Aorta (tissue), 5 donors: ENCODE results near the gene TTLL7. TPM values are rescaled to one million over a fixed set of nuclear protein-coding genes. Genes with fewer than 3 reads are reported as not detected.
A peak's percentile ranks its signal among the peaks of the same experiment; 100 is the strongest.

Source experiments
- ATAC-seq: fragments of 200-7000 bp; cut with Tn5 transposase; one replicate; pipeline ENCODE4 v1.9.1; 2022; ENCODE audit warnings: moderate library complexity; ENCODE audit not compliant: low FRiP score
- DNase-seq, 2 donors: peaks; one replicate each; pipeline ENCODE4 v3.0.0-alpha.2; 2020
- H3K27ac ChIP-seq, 2 donors: one replicate each; pipeline ENCODE4 v1.5.1; 2013; ENCODE audit warnings: low read length in 2 of 2, mild to moderate bottlenecking in 2 of 2, moderate library complexity in 2 of 2, control low read depth in 1 of 2, inconsistent platforms in 1 of 2, low read depth in 1 of 2
- H3K27me3 ChIP-seq, 2 donors: one replicate each; pipeline ENCODE4 v1.6.1; 2013; ENCODE audit warnings: control low read depth in 1 of 2, low read length in 1 of 2, mild to moderate bottlenecking in 1 of 2, moderate library complexity in 1 of 2; ENCODE audit not compliant: insufficient read depth in 2 of 2, control insufficient read depth in 1 of 2
- H3K36me3 ChIP-seq, 2 donors: one replicate each; pipeline ENCODE4 v1.6.1; 2013; ENCODE audit warnings: control low read depth in 1 of 2, low read length in 1 of 2, mild to moderate bottlenecking in 1 of 2; ENCODE audit not compliant: insufficient read depth in 2 of 2, control insufficient read depth in 1 of 2
- H3K4me1 ChIP-seq, 2 donors: one replicate each; pipeline ENCODE4 v1.6.1; 2013; ENCODE audit warnings: low read length in 2 of 2, control low read depth in 1 of 2, mild to moderate bottlenecking in 1 of 2, moderate library complexity in 1 of 2; ENCODE audit not compliant: insufficient read depth in 2 of 2, control insufficient read depth in 1 of 2
- H3K4me3 ChIP-seq, 2 donors: one replicate each; pipeline ENCODE4 v1.5.1; 2013; ENCODE audit warnings: low read length in 2 of 2, control low read depth in 1 of 2, mild to moderate bottlenecking in 1 of 2
- H3K9me3 ChIP-seq: one replicate; pipeline ENCODE4 v1.6.1; 2013; ENCODE audit warnings: mild to moderate bottlenecking, low read length; ENCODE audit not compliant: control insufficient read depth
- WGBS, 2 donors: extraction: QIAGEN DNeasy Blood & Tissue Kit; methylation state at CpG; one replicate each; pipeline ENCODE4 v1.1.7; 2013; 5-methylcytosine and 5-hydroxymethylcytosine counted together
- intact Hi-C, 2 donors: fragments of 100-400 bp; cut with DNase I; formaldehyde crosslinking; loops; one replicate each; pipeline versions ENCODE4 v1.14.2 to v1.15.0; 2022
- polyA plus RNA-seq, 2 donors: library from polyadenylated mRNA; stranded (reverse); fragments of 200-250 nt; gene quantifications; one replicate each; pipeline ENCODE4 v1.2.3, GENCODE V29; 2013
- total RNA-seq, 2 donors: library from RNA; stranded (reverse); fragmentation: NEBNext Ultra II Directional; extraction: Animal tissue kit (Norgen Biotek cat#: 25700); gene quantifications; one replicate each; pipeline ENCODE4 v1.2.1, GENCODE V29; 2021
- donor health status: healthy with polysubstance abuse.
- donor health status: Bipolar disorder and iron deficiency.
- donor health status: DM: no; HTN: no; CAD: no.
- donor health status: DM: no; HTN: no; CAD: no.
- donor health status: DM: yes; HTN: yes; CAD: no.

Gene TTLL7
- total and polyA plus RNA-seq, 4 donors, result 11.0 to 107 (median 60.9) TPM

DNA sequence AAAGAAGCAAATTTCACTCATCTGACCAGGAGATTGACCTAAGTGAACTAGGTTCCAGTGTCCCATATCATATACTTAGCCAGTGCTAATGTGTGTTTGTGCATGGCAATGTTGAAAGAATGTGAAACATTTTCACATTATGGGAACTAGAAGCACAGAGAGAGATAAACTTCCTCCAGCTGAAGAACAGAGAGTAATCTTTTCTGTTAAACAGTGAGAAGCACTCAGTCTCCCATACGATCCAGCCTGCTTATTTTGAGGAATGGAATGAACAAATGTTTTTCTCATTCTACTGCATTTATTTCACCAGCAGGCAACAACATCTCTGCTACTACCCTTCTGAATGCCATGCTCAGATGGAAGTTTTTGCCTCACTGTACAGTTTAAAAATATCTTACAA lies 170.5 kb downstream of the TTLL7 start:
- intact Hi-C loops, result no loop called here
- no peak for ATAC-seq
- H3K4me1 ChIP-seq, result peaks cover 0 to 2% of the 10 kb centered on the region in 2 donors
- no peak overlapping the region for H3K27ac ChIP-seq
- H3K36me3 ChIP-seq, result no peaks in the 10 kb centered on the region
- H3K4me3 ChIP-seq, result no peak overlapping the region
- DNase-seq, result no peak
- no peaks in the 10 kb centered on the region for H3K9me3 ChIP-seq
- H3K27me3 ChIP-seq, result no peaks in the 10 kb centered on the region
- 27 to 44% methylated on average over 1 of the region's 1 CpG for WGBS, 2 donors

DNA sequence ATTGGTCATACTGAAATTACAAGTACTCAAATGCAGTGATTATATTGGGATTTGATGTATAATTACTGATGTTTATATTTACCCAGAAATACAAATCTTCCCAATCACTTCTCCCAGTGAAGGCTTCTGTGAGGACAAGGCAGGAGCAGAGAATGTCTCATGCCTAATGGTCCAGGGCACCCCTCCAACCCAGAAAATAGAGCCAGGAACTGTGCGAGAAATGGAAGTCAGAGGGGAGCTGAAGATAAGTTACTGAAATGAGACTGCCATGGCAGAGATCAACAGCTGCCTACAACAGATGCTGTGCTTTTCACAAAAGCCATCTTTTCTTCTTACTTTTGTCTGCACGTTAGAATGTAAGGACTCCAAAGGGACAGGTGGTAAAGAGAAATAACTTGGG lies 171.2 kb downstream of the TTLL7 start:
- 81 to 89% methylated on average over 2 of the region's 2 CpGs for WGBS, 2 donors
- Histone ChIP-seq H3K4me3 (no peak overlapping the region), H3K36me3 (no peaks in the 10 kb centered on the region), H3K9me3 (no peaks in the 10 kb centered on the region), H3K4me1 (peaks cover 0 to 2% of the 10 kb centered on the region in 2 donors), H3K27ac (no peak overlapping the region), H3K27me3 (no peaks in the 10 kb centered on the region)
- ATAC-seq, result no peak
- DNase-seq, result no peak
- intact Hi-C loops, result no loop called here

GRCh38 chr1:83822208-83822607 lies 176.7 kb downstream of the TTLL7 start:
- Histone ChIP-seq H3K4me3 (no peak overlapping the region), H3K4me1 (no peaks in the 10 kb centered on the region), H3K27ac (no peak overlapping the region), H3K27me3 (no peaks in the 10 kb centered on the region), H3K9me3 (peaks cover 1% of the 10 kb centered on the region), H3K36me3 (peaks cover 0 to 4% of the 10 kb centered on the region in 2 donors)
- ATAC-seq (no peak), DNase-seq (no peak)
- intact Hi-C loops, result no loop called here
- 92 to 96% methylated on average over 3 of the region's 3 CpGs for WGBS, 2 donors

DNA sequence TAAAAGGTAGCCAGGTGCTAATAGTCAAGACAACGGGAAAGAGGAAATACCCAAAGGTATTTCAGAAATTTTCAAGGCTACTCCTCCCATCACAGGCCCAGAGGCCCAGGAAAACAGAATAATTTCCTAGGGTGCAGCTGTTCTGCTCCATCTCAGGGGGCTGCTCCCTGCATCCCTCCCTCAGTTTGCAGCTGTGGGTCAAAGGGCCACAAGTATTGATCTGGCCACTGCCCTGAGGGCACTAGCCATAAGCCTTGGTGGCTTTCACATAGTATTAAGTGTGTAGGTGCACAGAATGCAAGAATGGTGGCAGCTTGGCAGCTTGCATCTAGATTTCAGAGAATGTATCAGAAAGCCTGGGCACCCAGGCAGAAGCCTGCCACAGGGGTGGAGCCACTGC lies 179.5 kb downstream of the TTLL7 start:
- intact Hi-C loops, result no loop called here
- Histone ChIP-seq H3K4me3 (no peak overlapping the region), H3K9me3 (peaks cover 1% of the 10 kb centered on the region), H3K27me3 (no peaks in the 10 kb centered on the region), H3K4me1 (no peaks in the 10 kb centered on the region), H3K27ac (no peak overlapping the region), H3K36me3 (peaks cover 0 to 4% of the 10 kb centered on the region in 2 donors)
- ATAC-seq, result no peak
- 90 to 94% methylated on average over 1 of the region's 1 CpG for WGBS, 2 donors
- no peak for DNase-seq

DNA sequence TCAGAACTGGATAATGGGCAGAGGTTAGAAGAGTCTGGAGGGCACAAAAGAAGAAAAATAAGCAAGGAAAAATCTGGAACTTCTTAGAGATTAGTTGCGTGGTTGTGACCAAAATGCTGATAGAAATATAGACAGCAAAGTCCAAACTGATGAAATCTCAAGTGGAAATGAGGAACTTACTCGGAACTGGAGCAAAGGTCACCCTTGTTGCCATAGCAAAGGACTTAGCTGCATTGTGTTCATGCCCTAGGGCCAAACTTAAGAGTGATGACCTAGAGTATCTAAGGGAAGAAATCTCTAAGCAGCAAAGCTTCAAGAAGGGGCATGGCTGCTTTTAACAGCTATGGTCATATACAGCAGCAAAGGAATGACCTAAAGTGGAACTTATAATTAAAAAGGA lies 180.0 kb downstream of the TTLL7 start:
- no peak overlapping the region for H3K27ac ChIP-seq
- DNase-seq (no peak), ATAC-seq (no peak)
- WGBS, 2 donors, result 81 to 86% methylated on average over 2 of the region's 2 CpGs
- peaks cover 1% of the 10 kb centered on the region for H3K9me3 ChIP-seq
- intact Hi-C loops, result no loop called here
- H3K27me3 ChIP-seq, result no peaks in the 10 kb centered on the region
- peaks cover 0 to 4% of the 10 kb centered on the region in 2 donors for H3K36me3 ChIP-seq
- H3K4me1 ChIP-seq, result no peaks in the 10 kb centered on the region
- H3K4me3 ChIP-seq, result no peak overlapping the region

DNA sequence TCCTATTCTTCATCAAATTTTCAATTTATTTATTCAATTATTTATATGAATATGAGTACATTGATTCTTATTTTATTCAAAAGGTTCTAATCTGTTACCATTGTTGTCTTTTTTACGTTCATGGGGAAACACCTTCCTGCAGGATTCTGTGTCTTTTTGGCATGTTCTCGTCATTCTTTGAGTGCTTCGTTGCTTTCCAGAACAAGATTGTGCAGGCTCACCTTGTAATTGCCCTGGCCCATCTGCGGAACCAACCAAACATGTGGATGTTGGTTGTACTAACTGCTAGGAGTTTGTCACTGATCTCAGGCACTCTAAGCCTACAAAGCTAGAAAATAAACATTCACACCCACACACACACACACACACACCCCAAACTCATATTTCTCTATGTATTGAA lies 182.1 kb downstream of the TTLL7 start:
- ATAC-seq (no peak), DNase-seq (no peak)
- Histone ChIP-seq H3K9me3 (peaks cover 1% of the 10 kb centered on the region), H3K4me1 (no peaks in the 10 kb centered on the region), H3K27ac (no peak overlapping the region), H3K27me3 (no peaks in the 10 kb centered on the region), H3K36me3 (peaks cover 0 to 4% of the 10 kb centered on the region in 2 donors), H3K4me3 (no peak overlapping the region)
- intact Hi-C loops, result no loop called here
- 94 to 97% methylated on average over 4 of the region's 4 CpGs for WGBS, 2 donors

GRCh38 chr1:83815330-83815729 lies 183.6 kb downstream of the TTLL7 start:
- no peak overlapping the region for H3K4me3 ChIP-seq
- no peaks in the 10 kb centered on the region for H3K27me3 ChIP-seq
- peak; percentile 39 for ATAC-seq
- WGBS, 2 donors, result 17 to 24% methylated on average over 1 of the region's 1 CpG
- intact Hi-C loops, result no loop called here
- DNase-seq, result no peak
- H3K36me3 ChIP-seq, result peaks cover 0 to 4% of the 10 kb centered on the region in 2 donors
- H3K4me1 ChIP-seq, result no peaks in the 10 kb centered on the region
- H3K27ac ChIP-seq, result no peak overlapping the region
- peaks cover 1% of the 10 kb centered on the region for H3K9me3 ChIP-seq

Other genes with a start within 250 kb of the TTLL7 start
- gene PRKACB, start 145.1 kb upstream of the TTLL7 start, total RNA-seq, result 10 to 100 TPM; 46.6 to 51.5 TPM
- gene PRKACB, start 145.1 kb upstream of the TTLL7 start, polyA plus RNA-seq, result 10 to 100 TPM; 14.1 to 27.5 TPM